Right atrium auricular region (tissue), 2 donors: ENCODE data around the gene MED19. TPM values are rescaled to one million over a fixed set of nuclear protein-coding genes. Genes with fewer than 3 reads are reported as not detected.
"Not testable (repeated sequence)": the region's sequence is repeated elsewhere in the genome, so short reads cannot be mapped to it uniquely, and the experiment has no call there.

Source experiments
- DNase-seq: peaks from one replicate; pipeline ENCODE4 v3.0.0-alpha.2; 2019; ENCODE audit warnings: low spot score
- H3K27ac ChIP-seq, 2 donors: fragments of 200-600 bp; sonication (generic); 1 replicate in 1 of 2; 2 replicates in 1 of 2; pipeline ENCODE4 v1.5.1; 2016 to 2019
- H3K27me3 ChIP-seq, 2 donors: fragments of 200-600 bp; sonication (generic); one replicate each; pipeline versions ENCODE4 v1.5.1 to v1.6.0; 2017 to 2019
- H3K36me3 ChIP-seq: fragments of 200-600 bp; sonication (generic); one replicate; pipeline ENCODE4 v1.5.1; 2016
- H3K4me1 ChIP-seq, 2 donors: fragments of 200-600 bp; sonication (generic); one replicate each; pipeline versions ENCODE4 v1.5.1 to v1.6.0; 2017 to 2019
- H3K4me3 ChIP-seq, 2 donors: fragments of 200-600 bp; sonication (generic); 1 replicate in 1 of 2; 2 replicates in 1 of 2; pipeline ENCODE4 v1.5.1; 2017 to 2019; ENCODE audit warnings: mild to moderate bottlenecking in 1 of 2, moderate library complexity in 1 of 2
- H3K9me3 ChIP-seq, 2 donors: fragments of 200-600 bp; sonication (generic); one replicate each; pipeline ENCODE4 v1.5.1; 2019
- total RNA-seq, 2 donors: library from RNA; depleted of rRNA; stranded (reverse); fragments of >200 nt; gene quantifications; one replicate each; pipeline ENCODE4 v1.1.0, GENCODE V29; 2016
- TF ChIP-seq, protein P1 (sequence below), 2 donors: fragments of 200-600 bp; sonication (generic); IDR thresholded peaks; one replicate each; pipeline ENCODE4 v1.5.1; 2019; ENCODE audit warnings: antibody characterized with exemption in 2 of 2

MED19 gene
- total RNA-seq, 2 donors from 2014 or later = 15.4 to 17.5 TPM

DNA sequence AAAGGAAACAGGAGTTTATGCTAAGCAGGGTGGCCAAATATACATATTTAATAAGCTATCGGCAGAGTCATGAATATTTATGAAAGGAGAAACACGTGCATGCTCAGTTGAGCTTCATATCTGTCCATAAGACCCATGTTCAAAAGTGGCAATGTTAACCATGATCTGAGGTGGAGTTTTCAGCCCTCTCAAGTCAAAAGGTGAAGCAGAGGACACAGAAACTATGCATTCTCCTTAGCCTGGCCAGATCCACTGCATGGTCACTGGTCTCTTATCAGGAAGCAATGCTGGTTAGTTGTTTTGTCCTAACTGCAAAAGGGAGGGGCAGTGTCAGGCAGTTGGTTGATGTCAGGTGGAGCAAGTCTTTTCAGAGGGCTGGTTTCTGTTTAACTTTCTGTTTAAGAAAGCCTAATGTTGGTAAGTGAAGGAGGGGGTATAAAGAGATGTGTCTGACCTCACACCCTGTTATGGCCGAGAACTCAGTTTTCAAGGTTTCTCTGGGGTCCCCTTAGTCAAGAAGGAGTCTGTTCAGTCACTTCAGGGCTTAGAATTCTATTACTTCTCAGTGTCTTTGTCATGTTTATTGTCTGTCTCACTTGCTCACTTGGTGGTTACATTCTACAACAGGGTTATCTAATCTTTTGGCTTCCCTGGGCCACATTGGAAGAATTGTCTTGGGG is 23.7 kb upstream of the MED19 start:
- TF ChIP-seq, protein P1, sequence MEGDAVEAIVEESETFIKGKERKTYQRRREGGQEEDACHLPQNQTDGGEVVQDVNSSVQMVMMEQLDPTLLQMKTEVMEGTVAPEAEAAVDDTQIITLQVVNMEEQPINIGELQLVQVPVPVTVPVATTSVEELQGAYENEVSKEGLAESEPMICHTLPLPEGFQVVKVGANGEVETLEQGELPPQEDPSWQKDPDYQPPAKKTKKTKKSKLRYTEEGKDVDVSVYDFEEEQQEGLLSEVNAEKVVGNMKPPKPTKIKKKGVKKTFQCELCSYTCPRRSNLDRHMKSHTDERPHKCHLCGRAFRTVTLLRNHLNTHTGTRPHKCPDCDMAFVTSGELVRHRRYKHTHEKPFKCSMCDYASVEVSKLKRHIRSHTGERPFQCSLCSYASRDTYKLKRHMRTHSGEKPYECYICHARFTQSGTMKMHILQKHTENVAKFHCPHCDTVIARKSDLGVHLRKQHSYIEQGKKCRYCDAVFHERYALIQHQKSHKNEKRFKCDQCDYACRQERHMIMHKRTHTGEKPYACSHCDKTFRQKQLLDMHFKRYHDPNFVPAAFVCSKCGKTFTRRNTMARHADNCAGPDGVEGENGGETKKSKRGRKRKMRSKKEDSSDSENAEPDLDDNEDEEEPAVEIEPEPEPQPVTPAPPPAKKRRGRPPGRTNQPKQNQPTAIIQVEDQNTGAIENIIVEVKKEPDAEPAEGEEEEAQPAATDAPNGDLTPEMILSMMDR (IDR thresholded peaks at IDR 0.05) = no peak
- Histone ChIP-seq H3K27ac (peak overlapping the region; percentile 29 to 39), H3K36me3 (peaks cover 21% of the 10 kb centered on the region)

DNA sequence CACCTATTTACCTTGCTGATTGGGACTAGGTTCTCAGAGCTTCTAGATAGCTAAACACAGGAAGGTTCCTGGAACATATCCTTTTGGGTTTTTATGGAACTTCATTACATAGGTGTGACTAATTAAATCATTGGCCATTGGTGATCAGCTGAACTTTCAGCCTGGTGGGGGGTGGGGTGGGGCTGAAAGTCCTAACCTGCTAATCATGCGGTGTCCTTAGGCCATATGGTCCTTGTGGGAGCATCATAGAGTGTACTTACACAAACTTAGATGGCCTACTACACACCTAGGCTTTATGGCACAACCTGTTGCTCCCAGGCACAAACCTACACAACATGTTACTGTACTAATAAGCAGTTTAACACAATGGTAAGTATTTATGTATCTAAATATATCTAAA is 20.6 kb upstream of the MED19 start:
- no peaks in the 10 kb centered on the region for H3K27me3 ChIP-seq
- peaks cover 0 to 7% of the 10 kb centered on the region in 2 donors for H3K4me1 ChIP-seq
- no peaks in the 10 kb centered on the region for H3K9me3 ChIP-seq
- TF ChIP-seq, protein P1 (IDR thresholded peaks at IDR 0.05) = no peak
- H3K27ac ChIP-seq = no peak overlapping the region
- H3K4me3 ChIP-seq = no peak overlapping the region
- H3K36me3 ChIP-seq = peaks cover 3% of the 10 kb centered on the region
- no peak for DNase-seq

More for the DNA sequence above, 23.7 kb upstream of the MED19 start:
- Histone ChIP-seq H3K9me3 (no peaks in the 10 kb centered on the region), H3K4me3 (no peak overlapping the region), H3K27me3 (no peaks in the 10 kb centered on the region), H3K4me1 (peaks cover 0 to 13% of the 10 kb centered on the region in 2 donors)
- no peak for DNase-seq

DNA sequence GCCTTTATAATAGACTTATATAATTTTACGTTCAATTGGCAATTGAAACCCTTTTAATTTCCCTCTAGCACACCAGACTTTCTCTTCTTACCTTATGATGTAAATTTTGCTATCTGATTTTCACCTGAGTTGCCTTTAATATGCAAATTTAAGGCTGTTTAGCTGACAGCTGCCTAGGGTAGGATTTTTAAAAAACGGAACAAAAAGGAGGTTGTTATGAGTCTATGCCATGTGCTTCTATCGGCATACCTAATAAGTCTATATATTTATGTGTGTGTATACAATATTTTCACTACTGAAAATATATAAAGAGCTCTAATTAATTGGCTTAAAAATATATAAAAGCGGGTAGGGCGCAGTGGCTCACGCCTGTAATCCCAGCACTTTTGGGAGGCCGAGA is 17.5 kb upstream of the MED19 start:
- Histone ChIP-seq H3K4me1 (no peaks in the 10 kb centered on the region), H3K9me3 (no peaks in the 10 kb centered on the region), H3K27me3 (no peaks in the 10 kb centered on the region), H3K36me3 (no peaks in the 10 kb centered on the region), H3K27ac (no peak overlapping the region), H3K4me3 (no peak overlapping the region)
- TF ChIP-seq, protein P1 (IDR thresholded peaks at IDR 0.05) = no peak
- no peak for DNase-seq

DNA sequence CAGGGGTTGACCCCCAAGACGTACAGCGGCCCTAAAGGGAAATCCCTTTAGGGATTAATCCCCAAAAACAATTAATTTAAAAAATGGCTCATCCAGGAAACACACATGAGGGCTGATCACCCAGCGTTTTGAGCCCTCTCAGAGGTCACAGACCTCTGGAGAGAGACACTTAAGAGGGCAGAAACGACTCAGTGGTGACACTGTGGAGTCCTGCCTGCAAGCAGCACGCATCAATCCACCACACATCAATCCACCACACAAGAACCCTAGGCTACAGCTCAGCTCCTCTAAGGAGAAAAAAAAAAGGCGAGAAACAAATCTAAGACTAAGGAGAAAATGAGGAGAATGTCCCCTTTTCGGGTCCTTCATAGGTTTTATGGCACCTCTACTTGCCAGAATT is 16.8 kb upstream of the MED19 start:
- DNase-seq = no peak
- Histone ChIP-seq H3K36me3 (no peaks in the 10 kb centered on the region), H3K4me1 (no peaks in the 10 kb centered on the region), H3K27ac (no peak overlapping the region), H3K9me3 (no peaks in the 10 kb centered on the region), H3K27me3 (no peaks in the 10 kb centered on the region), H3K4me3 (no peak overlapping the region)
- TF ChIP-seq, protein P1 (IDR thresholded peaks at IDR 0.05) = no peak

DNA sequence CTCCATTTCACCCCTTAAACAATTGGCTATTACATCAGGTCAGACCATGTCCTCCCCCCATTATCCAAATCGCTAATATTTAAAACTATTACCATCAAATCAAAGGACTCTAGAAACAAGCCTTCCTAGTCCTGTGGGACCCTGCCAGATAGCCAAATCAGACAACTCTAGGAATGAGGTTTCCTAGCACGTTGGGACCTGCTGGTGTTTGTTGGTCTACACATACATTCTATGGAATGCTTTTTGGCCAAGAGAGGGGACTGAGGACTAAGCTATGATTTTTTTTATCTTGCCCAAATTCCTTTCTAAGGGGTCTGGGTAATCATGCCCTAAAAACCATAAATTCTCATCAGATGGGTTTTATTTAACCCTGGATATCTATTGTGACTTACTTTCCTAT is 15.2 kb upstream of the MED19 start:
- no peaks in the 10 kb centered on the region for H3K36me3 ChIP-seq
- no peaks in the 10 kb centered on the region for H3K9me3 ChIP-seq
- no peak overlapping the region for H3K27ac ChIP-seq
- no peaks in the 10 kb centered on the region for H3K4me1 ChIP-seq
- DNase-seq = no peak
- H3K4me3 ChIP-seq = no peak overlapping the region
- TF ChIP-seq, protein P1 (IDR thresholded peaks at IDR 0.05) = no peak
- no peaks in the 10 kb centered on the region for H3K27me3 ChIP-seq

DNA sequence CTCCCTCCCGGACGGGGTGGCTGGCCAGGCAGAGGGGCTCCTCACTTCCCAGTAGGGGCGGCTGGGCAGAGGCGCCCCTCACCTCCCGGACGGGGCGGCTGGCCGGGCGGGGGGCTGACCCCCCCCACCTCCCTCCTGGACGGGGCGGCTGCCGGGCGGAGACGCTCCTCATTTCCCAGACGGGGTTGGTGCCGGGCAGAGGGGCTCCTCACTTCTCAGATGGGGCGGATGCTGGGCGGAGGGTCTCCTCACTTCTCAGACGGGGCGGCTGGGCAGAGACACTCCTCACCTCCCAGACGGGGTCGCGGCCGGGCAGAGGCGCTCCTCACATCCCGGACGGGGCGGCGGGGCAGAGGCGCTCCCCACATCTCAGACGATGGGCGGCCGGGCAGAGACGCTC is 4.7 kb upstream of the MED19 start:
- DNase-seq, H3K27me3 ChIP-seq, H3K27ac ChIP-seq, H3K36me3 ChIP-seq, H3K9me3 ChIP-seq, H3K4me3 ChIP-seq: not testable (repeated sequence)
- peaks cover 0 to 23% of the 10 kb centered on the region in 2 donors for H3K4me1 ChIP-seq
